PC-9 (cell line): Measurements from ENCODE around the gene SLC40A1.

Experiments
- EZH2 ChIP-seq: fragments of 200-600 bp; sonication (generic); IDR thresholded peaks from 2 replicates; pipeline ENCODE4 v1.8.0; 2017; ENCODE audit warnings: antibody characterized with exemption, low read depth
- TF ChIP-seq, protein P1 (sequence below): fragments of 200-600 bp; sonication (generic); conservative IDR thresholded peaks from 2 replicates; pipeline ENCODE4 v1.6.1; 2017; ENCODE audit warnings: mixed run types, antibody characterized with exemption, mild to moderate bottlenecking, moderate library complexity

DNA sequence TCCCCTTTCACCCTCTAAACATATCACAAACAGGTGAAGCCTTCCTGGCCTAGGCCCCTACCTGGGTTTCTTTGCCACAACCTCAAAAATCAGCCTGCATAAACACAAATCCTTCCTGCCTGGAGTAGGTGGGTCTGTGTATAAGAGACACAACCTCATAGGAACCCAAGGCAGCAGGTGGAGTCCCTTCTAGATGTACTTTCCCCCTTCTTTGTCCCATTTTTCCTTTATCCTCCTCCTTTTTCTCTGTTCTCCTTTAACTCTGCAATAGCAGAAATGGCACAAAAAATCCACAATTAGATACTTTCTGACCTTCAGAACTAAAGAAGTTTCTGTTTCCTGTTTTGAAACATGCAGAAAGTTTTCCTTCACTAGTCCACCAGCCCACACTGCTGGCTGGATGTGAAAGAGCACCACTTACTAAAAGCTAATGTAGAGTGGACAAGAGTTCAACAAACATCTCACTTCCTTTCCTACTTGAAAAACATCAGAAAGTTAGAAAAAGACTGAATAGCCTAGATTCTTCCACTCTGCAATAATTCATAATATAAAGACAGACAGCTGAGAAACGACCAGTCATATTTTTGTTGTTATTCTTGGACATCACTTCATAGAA, 11.2 kb downstream of the SLC40A1 start:
- no peak for TF ChIP-seq EZH2
- TF ChIP-seq, protein P1, sequence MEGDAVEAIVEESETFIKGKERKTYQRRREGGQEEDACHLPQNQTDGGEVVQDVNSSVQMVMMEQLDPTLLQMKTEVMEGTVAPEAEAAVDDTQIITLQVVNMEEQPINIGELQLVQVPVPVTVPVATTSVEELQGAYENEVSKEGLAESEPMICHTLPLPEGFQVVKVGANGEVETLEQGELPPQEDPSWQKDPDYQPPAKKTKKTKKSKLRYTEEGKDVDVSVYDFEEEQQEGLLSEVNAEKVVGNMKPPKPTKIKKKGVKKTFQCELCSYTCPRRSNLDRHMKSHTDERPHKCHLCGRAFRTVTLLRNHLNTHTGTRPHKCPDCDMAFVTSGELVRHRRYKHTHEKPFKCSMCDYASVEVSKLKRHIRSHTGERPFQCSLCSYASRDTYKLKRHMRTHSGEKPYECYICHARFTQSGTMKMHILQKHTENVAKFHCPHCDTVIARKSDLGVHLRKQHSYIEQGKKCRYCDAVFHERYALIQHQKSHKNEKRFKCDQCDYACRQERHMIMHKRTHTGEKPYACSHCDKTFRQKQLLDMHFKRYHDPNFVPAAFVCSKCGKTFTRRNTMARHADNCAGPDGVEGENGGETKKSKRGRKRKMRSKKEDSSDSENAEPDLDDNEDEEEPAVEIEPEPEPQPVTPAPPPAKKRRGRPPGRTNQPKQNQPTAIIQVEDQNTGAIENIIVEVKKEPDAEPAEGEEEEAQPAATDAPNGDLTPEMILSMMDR = no peak
